H9 (cell line): ENCODE data around the gene MRO. TPM values are rescaled to one million over a fixed set of nuclear protein-coding genes. Genes with fewer than 3 reads are reported as not detected.

Source experiments
- DNase-seq: peaks from one replicate; pipeline ENCODE4 v3.0.0-alpha.2; 2017
- H2AFZ ChIP-seq: one replicate; pipeline ENCODE4 v1.6.1; 2013; ENCODE audit warnings: mild to moderate bottlenecking, low read length, control low read depth, moderate library complexity
- H2AK5ac ChIP-seq: 2 replicates; pipeline ENCODE4 v1.6.1; 2013; ENCODE audit warnings: low read length, control low read depth, mixed read lengths; ENCODE audit not compliant: insufficient read length
- H2BK120ac ChIP-seq: one replicate; pipeline ENCODE4 v1.6.1; 2013; ENCODE audit warnings: low read depth, mild to moderate bottlenecking, low read length, control low read depth, inconsistent platforms; ENCODE audit not compliant: poor library complexity, severe bottlenecking
- H2BK12ac ChIP-seq: 2 replicates; pipeline ENCODE4 v1.6.1; 2013; ENCODE audit warnings: low read length, control low read depth, mixed read lengths, low read depth; ENCODE audit not compliant: insufficient read length
- H2BK15ac ChIP-seq: 2 replicates; pipeline ENCODE4 v1.6.1; 2013; ENCODE audit warnings: low read depth, low read length, control low read depth
- H2BK20ac ChIP-seq: one replicate; pipeline ENCODE4 v1.6.1; 2013; ENCODE audit warnings: low read depth, mild to moderate bottlenecking, low read length, control low read depth, inconsistent platforms; ENCODE audit not compliant: poor library complexity, severe bottlenecking
- H2BK5ac ChIP-seq: 2 replicates; pipeline ENCODE4 v1.6.1; 2013; ENCODE audit warnings: low read length, control low read depth, mixed read lengths; ENCODE audit not compliant: insufficient read length
- H3K14ac ChIP-seq: 2 replicates; pipeline ENCODE4 v1.6.1; 2013; ENCODE audit warnings: low read length, control low read depth; ENCODE audit not compliant: insufficient read depth
- H3K18ac ChIP-seq: 2 replicates; pipeline ENCODE4 v1.6.1; 2013; ENCODE audit warnings: low read depth, mild to moderate bottlenecking, mixed read lengths, low read length, control low read depth; ENCODE audit not compliant: insufficient read length
- H3K23ac ChIP-seq: 2 replicates; pipeline ENCODE4 v1.6.1; 2013; ENCODE audit warnings: low read length, control low read depth, mixed read lengths, low read depth; ENCODE audit not compliant: insufficient read length
- H3K23me2 ChIP-seq: 2 replicates; pipeline ENCODE4 v1.6.1; 2013; ENCODE audit warnings: low read depth, mild to moderate bottlenecking, mixed read lengths, low read length, control low read depth; ENCODE audit not compliant: insufficient read length, poor library complexity, severe bottlenecking
- H3K27ac ChIP-seq: 2 replicates; pipeline ENCODE4 v1.5.1; 2013; ENCODE audit warnings: low read length, control low read depth, mixed read lengths, low read depth; ENCODE audit not compliant: insufficient read length
- H3K27me3 ChIP-seq: 2 replicates; pipeline ENCODE4 v1.6.1; 2013; ENCODE audit warnings: low read length, control low read depth, inconsistent platforms; ENCODE audit not compliant: insufficient read depth
- H3K4ac ChIP-seq: 2 replicates; pipeline ENCODE4 v1.6.1; 2013; ENCODE audit warnings: low read depth, mild to moderate bottlenecking, control low read depth, inconsistent platforms, low read length, moderate library complexity
- H3K4me1 ChIP-seq: 2 replicates; pipeline ENCODE4 v1.6.1; 2013; ENCODE audit warnings: low read length, control low read depth, inconsistent platforms; ENCODE audit not compliant: insufficient read depth
- H3K4me2 ChIP-seq: 2 replicates; pipeline ENCODE4 v1.6.1; 2013; ENCODE audit warnings: low read length, control low read depth, mixed read lengths; ENCODE audit not compliant: insufficient read length, insufficient read depth
- H3K56ac ChIP-seq: 2 replicates; pipeline ENCODE4 v1.6.1; 2013; ENCODE audit warnings: low read depth, mild to moderate bottlenecking, mixed read lengths, low read length, control low read depth; ENCODE audit not compliant: insufficient read length
- H3K79me1 ChIP-seq: 2 replicates; pipeline ENCODE4 v1.6.1; 2013; ENCODE audit warnings: low read depth, mild to moderate bottlenecking, moderate library complexity, low read length, control low read depth, inconsistent platforms; ENCODE audit not compliant: insufficient read depth, poor library complexity, severe bottlenecking
- H3K79me2 ChIP-seq: 2 replicates; pipeline ENCODE4 v1.6.1; 2013; ENCODE audit warnings: low read length, control low read depth, inconsistent platforms; ENCODE audit not compliant: insufficient read depth
- H3K9ac ChIP-seq: 2 replicates; pipeline ENCODE4 v1.6.1; 2013; ENCODE audit warnings: low read length, control low read depth, mixed read lengths; ENCODE audit not compliant: insufficient read length; ENCODE audit errors: extremely low read depth
- H3K9me3 ChIP-seq: one replicate; pipeline ENCODE4 v1.6.1; 2013; ENCODE audit warnings: low read depth, low read length, inconsistent platforms; ENCODE audit not compliant: control insufficient read depth
- H3T11ph ChIP-seq: one replicate; pipeline ENCODE4 v1.6.1; 2013; ENCODE audit warnings: mild to moderate bottlenecking, low read length, control low read depth, inconsistent platforms
- H4K20me1 ChIP-seq: one replicate; pipeline ENCODE4 v1.6.1; 2013; ENCODE audit not compliant: control insufficient read depth, insufficient read length, insufficient read depth
- H4K5ac ChIP-seq: 2 replicates; pipeline ENCODE4 v1.6.1; 2013; ENCODE audit warnings: low read depth, mild to moderate bottlenecking, mixed read lengths, low read length, control low read depth; ENCODE audit not compliant: insufficient read length
- H4K8ac ChIP-seq: replicated peaks from 2 replicates; pipeline ENCODE4 v1.6.1; 2013; ENCODE audit warnings: low read length, control low read depth, mixed read lengths, low read depth; ENCODE audit not compliant: insufficient read length
- H4K91ac ChIP-seq: 2 replicates; pipeline ENCODE4 v1.6.1; 2013; ENCODE audit warnings: low read depth, mild to moderate bottlenecking, moderate library complexity, mixed read lengths, low read length, control low read depth; ENCODE audit not compliant: insufficient read length
- H3K27ac Mint-ChIP-seq, 3 experiments: 2 replicates in 2 of 3; 3 replicates in 1 of 3; pipeline ENCODE4 v1.8.0; 2020 to 2021; ENCODE audit warnings: mixed read lengths in 3 of 3, mild to moderate bottlenecking in 1 of 3, moderate library complexity in 1 of 3
- H3K27me3 Mint-ChIP-seq: 2 replicates; pipeline ENCODE4 v1.8.0; 2021; ENCODE audit warnings: low read depth, mild to moderate bottlenecking, moderate library complexity, mixed read lengths
- H3K36me3 Mint-ChIP-seq, 3 experiments: 2 replicates in 2 of 3; 3 replicates in 1 of 3; pipeline ENCODE4 v1.8.0; 2020 to 2021; ENCODE audit warnings: low read depth in 3 of 3, mixed read lengths in 3 of 3; ENCODE audit not compliant: insufficient read depth in 1 of 3
- H3K4me1 Mint-ChIP-seq, 2 experiments: 2 replicates each; pipeline ENCODE4 v1.8.0; 2020; ENCODE audit warnings: mixed read lengths in 2 of 2
- H3K4me3 Mint-ChIP-seq, 2 experiments: 2 replicates in 1 of 2; 3 replicates in 1 of 2; pipeline ENCODE4 v1.8.0; 2020 to 2021; ENCODE audit warnings: mild to moderate bottlenecking in 2 of 2, mixed read lengths in 2 of 2, moderate library complexity in 1 of 2
- H3K9me3 Mint-ChIP-seq, 2 experiments: 2 replicates in 1 of 2; 3 replicates in 1 of 2; pipeline ENCODE4 v1.8.0; 2020; ENCODE audit warnings: mild to moderate bottlenecking in 2 of 2, mixed read lengths in 2 of 2, moderate library complexity in 1 of 2
- WGBS: extraction: QIAGEN DNeasy Blood & Tissue Kit; methylation state at CpG from one replicate; pipeline ENCODE4 v1.1.7; 2013; ENCODE audit warnings: missing lambda C conversion rate, low lambda C conversion rate, mixed read lengths; ENCODE audit not compliant: insufficient read length; ENCODE audit errors: extremely low coverage; 5-methylcytosine and 5-hydroxymethylcytosine counted together
- total RNA-seq: library from RNA; stranded (reverse); gene quantifications from 2 replicates; pipeline ENCODE4 v1.2.1, GENCODE V29; 2021
- TF ChIP-seq, protein P1 (sequence below): fragments of 200-600 bp; sonication (generic); conservative IDR thresholded peaks from 3 replicates; pipeline ENCODE4 v1.8.0; 2021; ENCODE audit warnings: antibody characterized with exemption, mild to moderate bottlenecking

Gene MRO
- total RNA-seq, 1 experiment from 2014 or later = 0.57 TPM

DNA sequence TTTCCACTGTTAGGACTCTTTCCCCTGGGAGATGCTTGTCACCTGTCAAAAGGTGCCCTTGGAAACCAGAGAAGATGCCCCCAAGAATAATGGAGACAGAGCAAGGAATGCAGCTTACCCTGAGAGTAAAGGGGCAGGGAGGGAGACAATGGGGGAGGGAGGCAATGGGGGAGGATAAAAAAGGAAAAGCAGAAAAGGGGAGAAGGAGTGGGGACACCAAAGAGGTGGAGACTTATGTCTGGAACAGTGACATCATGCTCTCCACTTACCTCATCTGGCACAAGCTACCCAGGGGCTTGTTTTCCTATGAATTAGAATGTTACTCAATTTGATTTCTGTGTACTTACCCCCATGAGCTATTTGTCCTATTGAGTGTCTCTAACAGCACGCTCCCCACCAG, 67.9 kb downstream of the MRO start:
- no peaks in the 10 kb centered on the region for H4K20me1 ChIP-seq
- no peak overlapping the region for H3K14ac ChIP-seq
- no peaks in the 10 kb centered on the region for H3K9me3 ChIP-seq
- WGBS = no CpG with 5 or more reads among the region's 1 CpG
- H3K23me2 ChIP-seq = no peaks in the 10 kb centered on the region
- H3K27me3 ChIP-seq = no peaks in the 10 kb centered on the region
- no peak overlapping the region for H4K8ac ChIP-seq
- no peak overlapping the region for H3K56ac ChIP-seq
- no peak overlapping the region for H2BK20ac ChIP-seq
- DNase-seq = no peak
- Mint-ChIP-seq H3K9me3 (peaks cover 5 to 8% of the 10 kb centered on the region in 2 experiments), H3K27me3 (peaks cover 13% of the 10 kb centered on the region), H3K4me1 (peaks cover 36 to 38% of the 10 kb centered on the region in 2 experiments), H3K36me3 (peaks cover 5 to 12% (median 5%) of the 10 kb centered on the region in 3 experiments; a peak in 4 of 7 replicates), H3K4me3 (no peak overlapping the region), H3K27ac (no peak overlapping the region)
- no peak overlapping the region for H2BK120ac ChIP-seq
- no peak overlapping the region for H3K23ac ChIP-seq
- peaks cover 8% of the 10 kb centered on the region; the same call in 1 of the 2 replicates for H3K4me1 ChIP-seq
- H3K27ac ChIP-seq = no peak overlapping the region
- H3K4me2 ChIP-seq = no peak overlapping the region
- H2BK12ac ChIP-seq = no peak overlapping the region
- H2AFZ ChIP-seq = no peak overlapping the region
- no peak overlapping the region for H3T11ph ChIP-seq
- H2BK5ac ChIP-seq = no peak overlapping the region
- H3K4ac ChIP-seq = no peak overlapping the region
- no peak overlapping the region for H3K18ac ChIP-seq
- no peaks in the 10 kb centered on the region for H3K79me1 ChIP-seq
- no peak overlapping the region for H4K91ac ChIP-seq
- no peak overlapping the region for H4K5ac ChIP-seq
- no peaks in the 10 kb centered on the region for H3K79me2 ChIP-seq
- no peak overlapping the region for H2BK15ac ChIP-seq
- H2AK5ac ChIP-seq = no peak overlapping the region
- H3K9ac ChIP-seq = no peak overlapping the region
- TF ChIP-seq, protein P1, sequence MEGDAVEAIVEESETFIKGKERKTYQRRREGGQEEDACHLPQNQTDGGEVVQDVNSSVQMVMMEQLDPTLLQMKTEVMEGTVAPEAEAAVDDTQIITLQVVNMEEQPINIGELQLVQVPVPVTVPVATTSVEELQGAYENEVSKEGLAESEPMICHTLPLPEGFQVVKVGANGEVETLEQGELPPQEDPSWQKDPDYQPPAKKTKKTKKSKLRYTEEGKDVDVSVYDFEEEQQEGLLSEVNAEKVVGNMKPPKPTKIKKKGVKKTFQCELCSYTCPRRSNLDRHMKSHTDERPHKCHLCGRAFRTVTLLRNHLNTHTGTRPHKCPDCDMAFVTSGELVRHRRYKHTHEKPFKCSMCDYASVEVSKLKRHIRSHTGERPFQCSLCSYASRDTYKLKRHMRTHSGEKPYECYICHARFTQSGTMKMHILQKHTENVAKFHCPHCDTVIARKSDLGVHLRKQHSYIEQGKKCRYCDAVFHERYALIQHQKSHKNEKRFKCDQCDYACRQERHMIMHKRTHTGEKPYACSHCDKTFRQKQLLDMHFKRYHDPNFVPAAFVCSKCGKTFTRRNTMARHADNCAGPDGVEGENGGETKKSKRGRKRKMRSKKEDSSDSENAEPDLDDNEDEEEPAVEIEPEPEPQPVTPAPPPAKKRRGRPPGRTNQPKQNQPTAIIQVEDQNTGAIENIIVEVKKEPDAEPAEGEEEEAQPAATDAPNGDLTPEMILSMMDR = no peak
